Fibroblast of mammary gland (primary cell): ENCODE results near the gene SPCS2.
A peak's percentile ranks its signal among the peaks of the same experiment; 100 is the strongest.

ENCODE experiments used
- DNase-seq: peaks from one replicate; pipeline ENCODE4 v3.0.0-alpha.2; 2010; ENCODE audit warnings: low read depth
- H3K4me3 ChIP-seq: 2 replicates; pipeline ENCODE4 v1.5.1; 2011; ENCODE audit warnings: low read depth, mild to moderate bottlenecking, low read length, moderate library complexity; ENCODE audit not compliant: control insufficient read depth
- CTCF ChIP-seq: conservative IDR thresholded peaks from 2 replicates; pipeline ENCODE4 v1.5.1; 2011; ENCODE audit warnings: low read depth, low read length, inconsistent platforms; ENCODE audit not compliant: control insufficient read depth, insufficient read depth

Gene SPCS2

DNA sequence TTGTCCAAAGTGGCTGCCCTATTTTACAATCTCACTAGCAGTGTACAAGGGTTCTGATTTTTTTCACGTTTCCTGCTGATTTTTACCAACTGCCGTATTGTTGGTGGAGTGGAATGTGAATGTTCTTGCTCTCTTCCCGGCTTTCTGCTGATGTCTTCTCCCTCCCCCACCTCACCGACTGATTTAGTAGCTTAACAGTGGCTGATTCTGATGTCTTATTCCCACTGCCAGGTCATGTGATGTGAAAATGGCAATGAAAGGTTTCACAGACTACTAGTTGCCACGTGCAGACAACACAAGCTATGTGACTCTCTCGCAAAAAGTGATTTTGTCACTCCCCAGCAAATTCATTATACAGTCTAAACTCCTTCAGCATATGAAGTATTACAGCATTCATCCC lies 22.4 kb downstream of the SPCS2 start:
- no peak for TF ChIP-seq CTCF
- no peak overlapping the region for H3K4me3 ChIP-seq
- DNase-seq: no peak

GRCh38 chr11:74978041-74978440 lies 29.0 kb downstream of the SPCS2 start:
- DNase-seq: no peak
- H3K4me3 ChIP-seq: no peak overlapping the region
- no peak for TF ChIP-seq CTCF

GRCh38 chr11:74980634-74981033 lies 31.6 kb downstream of the SPCS2 start:
- DNase-seq: no peak
- H3K4me3 ChIP-seq: no peak overlapping the region
- TF ChIP-seq CTCF: no peak

DNA sequence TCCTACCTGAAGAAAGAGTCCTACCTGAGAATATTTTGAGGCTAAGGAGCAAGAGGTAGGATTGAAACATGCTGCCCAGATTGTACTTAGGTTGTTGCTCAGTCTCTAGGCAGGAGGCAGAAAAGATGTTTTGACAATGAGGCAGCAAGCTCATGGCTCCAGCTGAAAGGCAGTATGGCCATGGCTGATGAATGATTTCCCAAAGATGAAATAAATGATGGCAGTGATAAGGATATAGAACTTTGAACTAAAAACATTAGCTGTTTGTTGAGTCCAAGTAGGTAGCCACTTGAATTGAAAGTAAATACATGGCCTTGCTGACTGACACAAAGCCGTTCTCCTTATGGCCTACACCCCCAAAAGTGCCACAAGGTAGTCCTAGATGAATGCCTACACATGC lies 32.8 kb downstream of the SPCS2 start:
- no peak overlapping the region for H3K4me3 ChIP-seq
- no peak for DNase-seq
- no peak for TF ChIP-seq CTCF

DNA sequence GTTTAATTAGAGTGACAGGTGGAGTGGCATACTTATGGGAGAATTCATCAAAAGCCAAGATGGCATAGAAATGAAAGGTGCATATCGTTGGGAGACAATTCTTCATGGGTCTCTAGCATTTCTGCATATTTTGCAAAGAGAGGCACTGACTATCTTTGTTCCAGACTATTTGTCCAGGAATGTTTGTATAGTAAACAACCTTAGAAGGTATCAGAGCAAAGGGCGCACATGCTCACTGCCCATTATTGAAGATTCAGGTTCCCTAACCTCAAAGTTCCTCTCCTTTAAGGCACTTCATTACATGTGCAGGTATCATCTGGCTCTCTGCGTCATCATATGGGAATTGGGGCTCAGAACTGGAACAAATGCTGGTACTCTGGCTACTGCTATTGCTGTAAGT lies 35.0 kb downstream of the SPCS2 start:
- H3K4me3 ChIP-seq: no peak overlapping the region
- TF ChIP-seq CTCF: no peak
- no peak for DNase-seq

GRCh38 chr11:74984730-74985129 lies 35.7 kb downstream of the SPCS2 start:
- no peak overlapping the region for H3K4me3 ChIP-seq
- TF ChIP-seq CTCF: no peak
- no peak for DNase-seq

DNA sequence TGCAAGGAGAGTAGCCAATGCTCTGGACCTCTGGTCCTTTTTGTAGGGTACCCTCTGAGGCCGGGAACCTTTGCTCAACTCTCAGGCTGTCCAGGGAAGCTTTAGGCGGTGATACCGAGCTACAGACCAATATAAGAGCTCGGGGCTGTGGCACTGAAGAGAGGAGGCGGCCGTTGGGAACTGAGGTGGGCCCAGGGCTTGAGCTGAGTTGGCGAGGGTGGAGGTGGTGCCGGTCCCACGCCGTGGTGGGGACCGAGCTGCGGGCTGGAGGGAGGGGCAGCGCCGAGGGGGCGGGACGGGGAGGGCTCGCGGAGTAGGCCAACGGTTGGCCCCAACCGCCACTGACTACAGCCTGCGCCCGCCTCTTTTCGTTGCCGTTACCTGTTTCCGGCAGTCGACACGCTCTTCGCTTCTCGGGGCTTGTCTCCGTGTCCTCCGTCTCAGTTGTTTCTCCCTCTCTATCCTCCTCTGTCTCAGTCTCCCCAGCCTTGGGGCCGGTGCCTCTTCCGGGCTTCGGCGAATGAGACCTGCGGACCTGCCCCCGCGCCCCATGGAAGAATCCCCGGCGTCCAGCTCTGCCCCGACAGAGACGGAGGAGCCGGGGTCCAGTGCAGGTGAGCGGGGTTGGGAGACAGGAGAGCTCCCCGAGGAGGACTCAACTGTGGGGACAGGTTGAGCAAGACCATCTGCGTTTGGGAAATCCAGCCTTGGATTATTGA lies 39.6 kb downstream of the SPCS2 start, which contains the start of gene NEU3:
Gene NEU3 (plus strand): TSS at position 393 of the 719 bp plus-strand sequence. CDS start 128 bp downstream, at position 521.
- H3K4me3 ChIP-seq: peak within 1 kb of the TSS; percentile 83
- peak; percentile 65 for DNase-seq
- TF ChIP-seq CTCF: no peak
